HG02885 (cell line): ENCODE measurements around the gene FADS2.
"Not testable (repeated sequence)": the region's sequence is repeated elsewhere in the genome, so short reads cannot be mapped to it uniquely, and the experiment has no call there.

Experiments used
- ATAC-seq: cut with Tn5 transposase; IDR thresholded peaks from one replicate; pipeline ENCODE4 v1.9.1; 2021; ENCODE audit warnings: mild to moderate bottlenecking; ENCODE audit not compliant: unreplicated experiment, poor library complexity

FADS2 gene

GRCh38 chr11:61864814-61865775 is 37.0 kb downstream of the FADS2 start:
- ATAC-seq: no peak

- ATAC-seq: no peak
These were observed 38.3 kb downstream of the FADS2 start for GRCh38 chr11:61866231-61866957.

DNA sequence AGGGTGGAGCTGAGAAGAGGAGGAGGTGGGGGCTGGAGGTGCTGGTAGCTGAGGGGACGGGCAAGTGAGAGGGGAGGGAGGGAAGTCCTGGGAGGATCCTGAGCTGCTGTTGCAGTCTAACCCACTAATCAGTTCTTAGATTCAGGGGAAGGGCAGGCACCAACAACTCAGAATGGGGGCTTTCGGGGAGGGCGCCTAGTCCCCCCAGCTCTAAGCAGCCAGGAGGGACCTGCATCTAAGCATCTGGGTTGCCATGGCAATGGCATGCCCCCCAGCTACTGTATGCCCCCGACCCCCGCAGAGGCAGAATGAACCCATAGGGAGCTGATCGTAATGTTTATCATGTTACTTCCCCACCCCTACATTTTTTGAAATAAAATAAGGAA is 38.9 kb downstream of the FADS2 start:
- ATAC-seq: no peak

DNA sequence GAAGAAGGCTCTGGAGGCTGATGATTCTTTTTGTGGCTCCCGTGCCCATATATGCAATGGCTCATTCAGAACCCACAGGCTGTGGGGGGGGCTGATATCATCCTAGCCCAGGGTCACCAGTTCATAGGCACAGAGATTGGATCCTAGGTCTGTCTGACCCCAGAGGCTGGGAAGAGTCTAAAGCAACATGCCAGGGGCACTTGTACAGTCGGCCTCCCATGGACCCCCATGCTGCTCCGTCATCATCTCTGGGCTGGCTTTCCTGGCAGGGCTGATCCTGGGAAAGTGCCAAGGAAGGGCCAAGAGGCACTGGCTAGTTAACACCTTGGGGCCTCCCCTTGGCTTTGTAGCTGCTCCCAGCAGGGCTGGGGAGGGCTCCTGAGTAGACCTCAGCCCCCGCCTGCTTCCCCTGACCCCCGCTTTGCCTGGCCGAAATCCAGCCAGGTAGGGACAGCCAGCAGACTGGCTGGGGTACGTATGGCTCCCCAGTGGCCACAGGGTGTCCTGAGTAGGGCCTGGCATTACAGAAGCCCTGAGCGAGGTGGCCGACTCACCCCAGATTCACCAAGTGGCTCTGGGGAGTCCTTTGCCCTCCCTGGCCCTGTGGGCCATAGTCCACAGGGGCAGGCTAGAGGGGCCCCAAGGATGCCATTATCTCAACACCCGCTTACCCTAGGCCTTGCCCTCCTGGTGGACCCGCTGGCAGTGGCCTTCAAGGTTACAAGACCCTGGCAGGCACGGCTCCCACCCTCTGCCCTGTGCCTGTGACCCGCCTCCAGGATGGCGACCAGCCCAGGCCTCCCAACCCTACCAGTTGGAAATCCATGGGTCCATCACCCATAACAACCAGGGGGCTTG is 40.7 kb downstream of the FADS2 start:
- no peak for ATAC-seq

- ATAC-seq: no peak
These were observed 41.3 kb downstream of the FADS2 start for GRCh38 chr11:61869429-61869707.

GRCh38 chr11:61869708-61870451 is 41.8 kb downstream of the FADS2 start:
- ATAC-seq: no peak

DNA sequence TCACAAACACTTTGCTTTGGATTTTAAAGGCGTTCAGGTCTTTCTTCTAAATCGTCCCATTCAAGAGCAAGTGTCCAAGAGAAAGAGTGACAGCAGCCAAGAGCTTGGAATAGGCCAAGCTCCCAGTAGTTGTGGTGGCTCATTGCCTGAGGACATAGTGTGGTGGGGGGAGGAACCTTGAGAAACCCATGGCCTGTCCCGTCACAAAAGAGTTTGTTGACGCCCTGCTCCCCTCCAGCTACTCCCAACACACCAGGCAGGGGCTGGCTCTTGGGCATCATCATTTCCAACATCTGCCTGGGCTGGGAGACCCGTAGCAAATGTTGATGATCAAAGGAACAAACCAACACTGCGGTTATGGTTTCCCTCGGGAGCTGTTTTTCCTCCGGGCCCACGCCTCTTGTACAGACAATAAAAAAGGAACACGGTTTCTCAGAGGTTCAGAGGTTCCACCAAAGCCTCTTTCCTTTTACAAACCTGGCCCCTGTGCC is 42.5 kb downstream of the FADS2 start:
- ATAC-seq: no peak

DNA sequence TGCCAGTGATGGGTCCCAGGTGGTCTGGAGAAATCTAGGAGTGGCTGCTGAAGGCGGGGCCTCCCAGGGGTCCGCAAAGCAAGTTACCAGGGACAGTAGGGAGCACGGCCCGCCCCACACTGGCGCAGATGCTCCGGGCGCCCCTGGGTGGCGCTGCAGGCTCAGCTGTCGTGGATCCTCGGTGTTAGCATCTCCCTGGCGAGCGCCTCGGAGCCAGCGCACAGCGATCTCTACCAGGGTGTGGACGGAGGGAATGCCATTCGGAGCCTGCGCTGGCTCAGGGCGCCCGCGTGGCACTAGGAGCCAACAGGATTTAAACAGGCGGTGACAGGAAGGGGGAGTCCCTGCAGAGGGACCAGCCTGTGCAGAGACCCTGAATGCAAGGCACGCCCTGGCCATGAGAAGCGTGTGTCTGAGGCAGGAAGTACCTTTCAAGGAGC is 43.1 kb downstream of the FADS2 start:
- peak; percentile 83 for ATAC-seq

DNA sequence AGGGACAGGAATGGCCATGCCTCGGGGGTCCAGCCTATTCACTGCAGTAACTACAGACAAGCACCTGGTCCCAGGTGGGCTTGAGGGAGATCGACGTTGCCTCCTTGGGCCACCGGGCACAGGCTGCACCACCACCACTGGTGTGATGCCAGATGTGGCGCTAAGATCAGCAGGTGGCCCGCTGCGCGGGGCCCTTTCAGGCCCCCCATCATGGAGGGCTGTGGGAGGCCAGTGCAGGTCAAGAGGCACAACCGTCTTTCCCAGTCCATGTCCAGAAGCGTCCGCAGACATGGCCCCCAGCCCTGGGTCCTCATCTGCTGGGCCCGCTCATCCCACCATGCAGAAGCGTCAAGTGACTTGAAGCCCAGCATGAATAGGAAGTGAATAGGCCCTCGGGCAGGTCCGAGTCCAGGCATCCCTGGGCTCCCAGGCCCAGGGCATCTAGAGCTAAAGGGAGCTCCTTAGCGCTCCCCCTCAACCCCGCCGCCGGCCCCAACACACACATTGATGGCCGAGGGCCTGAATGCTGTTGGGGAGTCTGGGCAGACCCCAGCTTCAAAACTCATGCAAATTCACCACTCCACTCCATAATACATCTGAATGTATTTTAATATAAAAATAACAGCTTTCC is 45.0 kb downstream of the FADS2 start:
- ATAC-seq: no peak

- ATAC-seq: no peak
These were observed 45.7 kb downstream of the FADS2 start for GRCh38 chr11:61873588-61874376.

- no peak for ATAC-seq
These were observed 46.3 kb downstream of the FADS2 start for GRCh38 chr11:61874377-61874809.

DNA sequence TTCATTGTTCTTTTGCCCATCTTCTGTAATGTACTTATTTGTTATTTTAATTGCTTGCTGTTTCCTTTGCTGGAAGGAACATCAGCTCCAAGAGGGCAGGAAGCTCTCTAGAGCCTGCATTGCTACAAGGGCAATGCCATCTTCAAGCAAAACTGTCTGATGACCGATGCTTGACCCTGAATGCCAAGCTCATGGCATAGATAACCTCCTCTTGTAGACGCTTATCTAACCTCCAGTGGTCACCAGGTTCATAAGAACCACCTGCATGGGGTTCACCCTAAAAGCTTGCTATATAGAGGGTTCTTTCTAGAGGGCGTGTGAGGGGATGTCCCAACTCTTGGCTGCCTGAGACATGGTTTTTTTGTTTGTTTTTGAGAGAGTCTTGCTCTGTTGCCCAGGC is 46.8 kb downstream of the FADS2 start:
- no peak for ATAC-seq

DNA sequence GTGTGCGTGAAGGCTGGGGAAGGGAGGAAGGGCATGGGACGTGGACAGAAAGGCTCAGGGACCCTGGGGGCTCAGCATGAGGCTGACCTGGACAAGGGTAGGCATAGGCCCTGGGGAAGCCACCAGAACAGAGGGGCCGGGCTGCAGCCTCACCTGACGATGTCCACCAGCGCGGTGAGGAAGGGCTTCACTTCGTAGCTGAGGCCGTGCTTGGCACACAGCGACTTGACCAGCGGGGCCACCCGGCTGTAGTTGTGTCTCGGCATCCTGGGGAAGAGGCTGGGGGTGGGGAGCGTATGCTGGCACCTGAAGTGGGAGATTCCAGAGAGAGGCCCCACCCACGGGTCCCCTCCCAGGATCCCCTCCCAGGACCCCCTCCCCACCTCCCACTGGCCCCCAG is 47.6 kb downstream of the FADS2 start:
- ATAC-seq: no peak

GRCh38 chr11:61879152-61879551 is 51.1 kb downstream of the FADS2 start:
- ATAC-seq: no peak

DNA sequence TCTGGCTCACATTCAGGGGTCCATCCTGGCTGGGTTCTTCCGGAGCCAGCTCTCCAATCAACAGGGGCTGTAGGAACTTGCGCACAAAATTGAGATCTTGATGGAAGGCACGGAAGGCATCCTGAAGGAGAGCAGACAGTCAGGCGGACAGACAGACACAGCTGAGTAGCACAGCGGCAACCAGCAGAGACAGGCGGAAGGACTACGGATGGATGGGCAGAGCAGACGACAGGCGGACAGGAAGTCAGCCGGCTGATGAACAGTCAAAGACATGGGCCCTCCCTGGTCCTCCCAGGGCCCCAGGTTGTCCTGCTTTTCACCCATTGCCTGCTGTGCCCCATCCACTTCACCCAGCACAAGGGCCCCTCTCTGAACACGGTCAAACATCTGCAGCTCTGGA is 51.9 kb downstream of the FADS2 start:
- no peak for ATAC-seq

- no peak for ATAC-seq
These were observed 52.4 kb downstream of the FADS2 start for GRCh38 chr11:61880454-61880853.

DNA sequence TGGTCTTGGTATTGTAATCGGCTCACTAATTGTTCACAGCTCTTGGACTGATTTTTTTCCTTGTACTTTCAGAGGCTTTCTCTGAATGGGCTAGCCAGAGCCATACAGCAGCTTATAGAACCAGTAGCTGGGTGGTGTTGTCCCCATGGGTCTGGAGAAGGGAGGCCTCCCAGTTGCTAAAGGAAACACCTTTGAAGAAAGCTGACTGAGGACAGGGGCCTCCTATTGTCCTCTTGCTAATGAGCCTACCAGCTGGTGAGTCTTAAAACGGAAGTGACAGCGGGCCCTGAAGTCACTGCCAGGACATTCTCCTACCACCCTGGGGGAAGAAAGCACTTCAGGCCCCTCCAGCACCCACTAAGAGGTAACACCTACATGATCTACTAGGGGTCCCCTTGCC is 53.3 kb downstream of the FADS2 start:
- ATAC-seq: no peak

DNA sequence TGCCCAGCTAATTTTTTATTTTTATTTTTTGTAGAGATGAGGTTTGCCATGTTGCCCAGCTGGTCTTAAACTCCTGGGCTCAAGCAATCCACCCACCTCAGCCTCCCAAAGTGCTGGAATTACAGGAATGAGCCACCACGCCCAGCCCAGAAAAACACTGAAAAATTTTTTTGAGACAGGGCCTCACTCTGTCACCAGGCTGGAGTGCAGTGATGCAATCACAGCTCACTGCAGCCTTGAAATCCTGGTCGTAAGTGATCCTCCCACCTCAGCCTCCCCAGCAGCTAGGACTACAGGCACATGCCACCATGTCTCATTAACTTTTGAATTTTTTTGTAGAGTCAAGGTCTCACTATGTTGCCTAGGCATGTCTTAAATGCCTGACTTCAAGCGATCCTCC is 54.2 kb downstream of the FADS2 start:
- ATAC-seq: not testable (repeated sequence)

GRCh38 chr11:61882879-61883278 is 54.8 kb downstream of the FADS2 start:
- no peak for ATAC-seq
